K562 (cell line): ENCODE measurements around the gene PRKCE.

Experiments
- ATF1 ChIP-seq, 2 experiments: fragments of 450-650 bp in 1 of 2; IDR thresholded peaks; 2 replicates each; pipeline ENCODE4 v1.6.1; 2016; ENCODE audit warnings: missing compliant biosample characterization in 1 of 2, missing genetic modification characterization in 1 of 2
- EHMT2 ChIP-seq: fragments of 450-650 bp; IDR thresholded peaks from 2 replicates; pipeline ENCODE4 v1.6.1; 2018; ENCODE audit warnings: antibody characterized with exemption
- HNRNPH1 ChIP-seq: fragments of 200-400 bp; formaldehyde crosslinking; optimal IDR thresholded peaks from 2 replicates; pipeline ENCODE3; 2017; ENCODE audit warnings: low read depth, mild to moderate bottlenecking, low read length, moderate library complexity
- MAFK ChIP-seq: IDR thresholded peaks from 2 replicates; pipeline ENCODE4 v1.6.1; 2011; ENCODE audit warnings: low read length, improper control_type of control experiment
- NFE2 ChIP-seq: IDR thresholded peaks from 2 replicates; pipeline ENCODE4 v1.6.1; 2014; ENCODE audit warnings: antibody characterized with exemption, low read depth
- POLR2A ChIP-seq: fragments of 450-650 bp; conservative IDR thresholded peaks from 2 replicates; pipeline ENCODE4 v1.6.1; 2016
- TF ChIP-seq, protein P1 (sequence below), 3 experiments: IDR thresholded peaks in 2 of 3; conservative IDR thresholded peaks in 1 of 3; 2 replicates each; pipeline ENCODE4 v1.5.1; 2011 to 2012; ENCODE audit warnings: low read length in 3 of 3, mild to moderate bottlenecking in 3 of 3, control low read depth in 2 of 3, improper control_type of control experiment in 1 of 3, inconsistent platforms in 1 of 3, low read depth in 1 of 3, mixed read lengths in 1 of 3, moderate library complexity in 1 of 3; ENCODE audit not compliant: insufficient read depth in 2 of 3
- TF ChIP-seq, protein P2 (sequence below): sonication (generic); formaldehyde crosslinking; IDR thresholded peaks from 2 replicates; pipeline ENCODE4 v1.9.0; 2022; ENCODE audit warnings: mild to moderate bottlenecking, missing genetic modification reagents

DNA sequence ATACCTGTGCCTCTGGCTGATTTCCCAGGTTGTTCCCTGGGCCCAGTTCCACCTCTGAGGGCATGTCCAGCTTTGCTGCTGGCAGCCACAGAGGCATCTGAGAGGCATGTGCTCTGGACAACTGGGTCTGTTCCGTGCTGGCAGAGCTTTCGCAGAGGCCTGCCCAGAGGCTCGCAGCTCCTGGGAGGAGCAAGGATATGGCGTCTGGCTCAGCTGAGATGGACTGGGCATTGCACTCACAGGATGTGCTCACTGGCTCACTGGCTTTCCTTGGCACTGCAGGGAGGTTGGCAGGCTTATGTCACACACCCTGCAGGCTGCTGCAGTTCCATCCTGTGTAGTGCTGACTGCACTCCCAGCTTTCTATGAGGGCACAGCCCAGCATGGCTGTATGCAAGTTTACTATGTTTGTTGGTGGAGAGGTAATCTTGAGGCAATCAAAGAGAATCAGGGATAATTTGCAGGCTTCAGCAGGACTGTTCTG, 172.3 kb downstream of the PRKCE start:
- TF ChIP-seq MAFK: no peak
- TF ChIP-seq POLR2A: no peak
- TF ChIP-seq, protein P1, sequence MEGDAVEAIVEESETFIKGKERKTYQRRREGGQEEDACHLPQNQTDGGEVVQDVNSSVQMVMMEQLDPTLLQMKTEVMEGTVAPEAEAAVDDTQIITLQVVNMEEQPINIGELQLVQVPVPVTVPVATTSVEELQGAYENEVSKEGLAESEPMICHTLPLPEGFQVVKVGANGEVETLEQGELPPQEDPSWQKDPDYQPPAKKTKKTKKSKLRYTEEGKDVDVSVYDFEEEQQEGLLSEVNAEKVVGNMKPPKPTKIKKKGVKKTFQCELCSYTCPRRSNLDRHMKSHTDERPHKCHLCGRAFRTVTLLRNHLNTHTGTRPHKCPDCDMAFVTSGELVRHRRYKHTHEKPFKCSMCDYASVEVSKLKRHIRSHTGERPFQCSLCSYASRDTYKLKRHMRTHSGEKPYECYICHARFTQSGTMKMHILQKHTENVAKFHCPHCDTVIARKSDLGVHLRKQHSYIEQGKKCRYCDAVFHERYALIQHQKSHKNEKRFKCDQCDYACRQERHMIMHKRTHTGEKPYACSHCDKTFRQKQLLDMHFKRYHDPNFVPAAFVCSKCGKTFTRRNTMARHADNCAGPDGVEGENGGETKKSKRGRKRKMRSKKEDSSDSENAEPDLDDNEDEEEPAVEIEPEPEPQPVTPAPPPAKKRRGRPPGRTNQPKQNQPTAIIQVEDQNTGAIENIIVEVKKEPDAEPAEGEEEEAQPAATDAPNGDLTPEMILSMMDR (IDR thresholded peaks at IDR 0.05 in 2 of 3, conservative IDR thresholded peaks at IDR 0.05 in 1 of 3; ENCODE audit: insufficient read depth in 2 of 3, low read depth in 1 of 3, low read length in 3 of 3): no peak
- no peak for TF ChIP-seq EHMT2
- no peak for TF ChIP-seq HNRNPH1
- TF ChIP-seq NFE2: no peak
- TF ChIP-seq, protein P2, sequence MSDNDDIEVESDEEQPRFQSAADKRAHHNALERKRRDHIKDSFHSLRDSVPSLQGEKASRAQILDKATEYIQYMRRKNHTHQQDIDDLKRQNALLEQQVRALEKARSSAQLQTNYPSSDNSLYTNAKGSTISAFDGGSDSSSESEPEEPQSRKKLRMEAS (CRISPR knock-in tag): no peak
- TF ChIP-seq ATF1 (CRISPR knock-in tag; IDR thresholded peaks at IDR 0.05): no peak
- TF ChIP-seq ATF1 (tag; IDR thresholded peaks at IDR 0.05): no peak
